Measurements from ENCODE around the gene CAPS.

DNA sequence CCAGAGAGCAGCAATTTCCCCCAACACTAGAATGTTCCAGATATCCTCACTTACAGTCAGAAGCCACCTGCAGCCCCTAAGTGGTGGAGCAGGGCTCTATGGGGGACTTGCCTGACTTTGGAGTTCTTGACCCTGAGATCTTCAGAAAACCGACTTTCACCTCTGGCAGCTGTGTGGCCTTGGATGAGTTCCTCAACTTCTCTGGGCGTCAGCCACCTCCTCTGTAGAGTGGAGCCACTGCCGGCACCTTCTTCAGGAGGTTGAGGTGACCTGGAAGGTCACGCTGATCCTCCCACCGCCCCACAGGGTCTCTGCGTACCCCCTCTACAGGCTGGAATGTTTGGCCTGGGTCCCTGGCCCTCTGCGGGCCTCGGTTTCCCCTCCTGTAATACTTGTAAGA, 36.6 kb upstream of the CAPS start:
- TF ChIP-seq, protein P1, sequence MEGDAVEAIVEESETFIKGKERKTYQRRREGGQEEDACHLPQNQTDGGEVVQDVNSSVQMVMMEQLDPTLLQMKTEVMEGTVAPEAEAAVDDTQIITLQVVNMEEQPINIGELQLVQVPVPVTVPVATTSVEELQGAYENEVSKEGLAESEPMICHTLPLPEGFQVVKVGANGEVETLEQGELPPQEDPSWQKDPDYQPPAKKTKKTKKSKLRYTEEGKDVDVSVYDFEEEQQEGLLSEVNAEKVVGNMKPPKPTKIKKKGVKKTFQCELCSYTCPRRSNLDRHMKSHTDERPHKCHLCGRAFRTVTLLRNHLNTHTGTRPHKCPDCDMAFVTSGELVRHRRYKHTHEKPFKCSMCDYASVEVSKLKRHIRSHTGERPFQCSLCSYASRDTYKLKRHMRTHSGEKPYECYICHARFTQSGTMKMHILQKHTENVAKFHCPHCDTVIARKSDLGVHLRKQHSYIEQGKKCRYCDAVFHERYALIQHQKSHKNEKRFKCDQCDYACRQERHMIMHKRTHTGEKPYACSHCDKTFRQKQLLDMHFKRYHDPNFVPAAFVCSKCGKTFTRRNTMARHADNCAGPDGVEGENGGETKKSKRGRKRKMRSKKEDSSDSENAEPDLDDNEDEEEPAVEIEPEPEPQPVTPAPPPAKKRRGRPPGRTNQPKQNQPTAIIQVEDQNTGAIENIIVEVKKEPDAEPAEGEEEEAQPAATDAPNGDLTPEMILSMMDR (IDR thresholded peaks at IDR 0.05), result no peak
- TF ChIP-seq POLR2A (IDR thresholded peaks at IDR 0.05) (no peak), EP300 (IDR thresholded peaks at IDR 0.05) (no peak)

Data from tibial nerve (tissue), 4 donors.